Measurements from ENCODE around the gene PUSL1.

PUSL1 gene

DNA sequence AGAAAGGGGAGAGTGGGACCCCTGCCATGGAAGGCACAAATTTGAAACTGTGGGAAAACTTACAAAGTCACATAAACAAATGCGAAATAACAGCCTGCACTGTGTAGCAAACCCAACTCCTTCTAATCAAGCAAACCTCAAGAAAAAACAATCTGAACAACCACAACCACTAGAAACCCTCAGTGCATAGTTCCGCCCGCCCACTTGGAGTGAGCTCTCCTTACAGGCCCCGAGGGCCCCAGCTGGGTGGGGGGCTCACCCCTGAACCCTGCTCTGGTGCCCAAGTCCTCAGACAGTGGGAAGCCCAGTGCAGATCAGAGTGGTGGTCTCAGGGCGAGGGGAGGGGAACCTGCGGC is 50.9 kb downstream of the PUSL1 start:
- DNase-seq: no peak
- Histone ChIP-seq H3K36me3 (ENCODE audit: control insufficient read depth, insufficient read depth, low read length) (no peaks in the 10 kb centered on the region), H3K4me3 (ENCODE audit: insufficient read depth, low read depth, low read length, poor library complexity, severe bottlenecking) (no peak overlapping the region), H3K27ac (ENCODE audit: insufficient read depth, low read length, poor library complexity, severe bottlenecking) (no peak overlapping the region), H3K9me3 (ENCODE audit: control insufficient read depth, low read length) (no peaks in the 10 kb centered on the region), H3K27me3 (replicated peaks; ENCODE audit: control insufficient read depth, insufficient read depth, low read length, poor library complexity, severe bottlenecking) (peaks cover 13% of the 10 kb centered on the region), H3K4me1 (ENCODE audit: control insufficient read depth, insufficient read depth, low read length, poor library complexity, severe bottlenecking) (peaks cover 18% of the 10 kb centered on the region)

GRCh38 chr1:1359664-1360468 is 51.5 kb downstream of the PUSL1 start:
- Histone ChIP-seq H3K4me1 (ENCODE audit: control insufficient read depth, insufficient read depth, low read length, poor library complexity, severe bottlenecking) (peaks cover 13% of the 10 kb centered on the region), H3K27ac (ENCODE audit: insufficient read depth, low read length, poor library complexity, severe bottlenecking) (no peak overlapping the region), H3K9me3 (ENCODE audit: control insufficient read depth, low read length) (no peaks in the 10 kb centered on the region), H3K27me3 (replicated peaks; ENCODE audit: control insufficient read depth, insufficient read depth, low read length, poor library complexity, severe bottlenecking) (peaks cover 7% of the 10 kb centered on the region), H3K36me3 (ENCODE audit: control insufficient read depth, insufficient read depth, low read length) (no peaks in the 10 kb centered on the region), H3K4me3 (ENCODE audit: insufficient read depth, low read depth, low read length, poor library complexity, severe bottlenecking) (no peak overlapping the region)
- DNase-seq: no peak

DNA sequence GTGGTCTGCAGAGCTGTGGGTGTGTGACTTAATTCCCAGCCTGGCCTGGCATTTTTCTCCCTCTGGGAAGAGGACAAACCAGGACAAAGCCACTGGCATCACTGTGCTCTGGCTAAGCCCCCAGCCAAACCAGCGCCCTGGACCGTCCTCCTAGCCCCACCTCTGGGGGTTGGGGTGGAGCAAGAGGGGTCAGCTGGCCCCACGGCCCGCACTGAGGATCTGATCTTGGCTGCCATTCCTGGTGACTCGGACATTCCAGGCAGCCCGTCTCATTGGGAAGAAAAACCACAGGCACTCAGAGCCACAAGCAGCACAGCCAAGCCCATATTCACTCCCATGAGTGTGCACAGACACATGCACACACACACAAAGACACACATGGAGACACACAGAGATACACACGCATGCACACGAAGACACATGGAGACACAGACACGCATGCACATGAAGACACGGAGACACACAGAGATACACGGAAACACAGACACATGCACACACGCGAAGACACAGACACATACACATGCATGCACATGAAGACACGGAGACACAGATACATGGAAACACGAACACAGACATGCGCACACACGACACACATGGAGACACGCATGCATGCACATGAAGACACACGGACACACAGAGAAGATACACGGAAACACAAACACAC is 52.2 kb downstream of the PUSL1 start:
- Histone ChIP-seq H3K36me3 (ENCODE audit: control insufficient read depth, insufficient read depth, low read length) (no peaks in the 10 kb centered on the region), H3K9me3 (ENCODE audit: control insufficient read depth, low read length) (no peaks in the 10 kb centered on the region), H3K4me1 (ENCODE audit: control insufficient read depth, insufficient read depth, low read length, poor library complexity, severe bottlenecking) (peaks cover 9% of the 10 kb centered on the region), H3K27me3 (replicated peaks; ENCODE audit: control insufficient read depth, insufficient read depth, low read length, poor library complexity, severe bottlenecking) (no peaks in the 10 kb centered on the region), H3K4me3 (ENCODE audit: insufficient read depth, low read depth, low read length, poor library complexity, severe bottlenecking) (no peak overlapping the region), H3K27ac (ENCODE audit: insufficient read depth, low read length, poor library complexity, severe bottlenecking) (no peak overlapping the region)
- no peak for DNase-seq

Measured in effector memory CD4-positive, alpha-beta T cell (primary cell).